Stomach smooth muscle (tissue), 2 donors: Measurements from ENCODE around the gene PSMD13.

Source experiments
- H3K27ac ChIP-seq: one replicate; pipeline ENCODE4 v1.7.0; 2013; ENCODE audit warnings: mild to moderate bottlenecking, low read length, inconsistent platforms
- H3K27me3 ChIP-seq, 2 donors: one replicate each; pipeline ENCODE4 v1.7.0; 2013; ENCODE audit warnings: low read length in 2 of 2; ENCODE audit not compliant: insufficient read depth in 2 of 2, control insufficient read depth in 1 of 2
- H3K36me3 ChIP-seq, 2 donors: one replicate each; pipeline ENCODE4 v1.7.0; 2013; ENCODE audit warnings: low read length in 2 of 2; ENCODE audit not compliant: control insufficient read depth in 2 of 2, insufficient read depth in 2 of 2
- H3K4me1 ChIP-seq: one replicate; pipeline ENCODE4 v1.7.0; 2013; ENCODE audit warnings: low read length; ENCODE audit not compliant: control insufficient read depth, insufficient read depth
- H3K4me3 ChIP-seq, 2 donors: one replicate each; pipeline ENCODE4 v1.7.0; 2013; ENCODE audit warnings: low read length in 2 of 2
- H3K9ac ChIP-seq, 2 donors: one replicate each; pipeline ENCODE4 v1.7.0; 2013; ENCODE audit warnings: low read length in 2 of 2, mild to moderate bottlenecking in 1 of 2
- H3K9me3 ChIP-seq, 2 donors: one replicate each; pipeline ENCODE4 v1.7.0; 2013; ENCODE audit warnings: low read length in 2 of 2; ENCODE audit not compliant: control insufficient read depth in 2 of 2
- donor health status: healthy.
- donor health status: Pancreatic carcinoma.

PSMD13 gene

DNA sequence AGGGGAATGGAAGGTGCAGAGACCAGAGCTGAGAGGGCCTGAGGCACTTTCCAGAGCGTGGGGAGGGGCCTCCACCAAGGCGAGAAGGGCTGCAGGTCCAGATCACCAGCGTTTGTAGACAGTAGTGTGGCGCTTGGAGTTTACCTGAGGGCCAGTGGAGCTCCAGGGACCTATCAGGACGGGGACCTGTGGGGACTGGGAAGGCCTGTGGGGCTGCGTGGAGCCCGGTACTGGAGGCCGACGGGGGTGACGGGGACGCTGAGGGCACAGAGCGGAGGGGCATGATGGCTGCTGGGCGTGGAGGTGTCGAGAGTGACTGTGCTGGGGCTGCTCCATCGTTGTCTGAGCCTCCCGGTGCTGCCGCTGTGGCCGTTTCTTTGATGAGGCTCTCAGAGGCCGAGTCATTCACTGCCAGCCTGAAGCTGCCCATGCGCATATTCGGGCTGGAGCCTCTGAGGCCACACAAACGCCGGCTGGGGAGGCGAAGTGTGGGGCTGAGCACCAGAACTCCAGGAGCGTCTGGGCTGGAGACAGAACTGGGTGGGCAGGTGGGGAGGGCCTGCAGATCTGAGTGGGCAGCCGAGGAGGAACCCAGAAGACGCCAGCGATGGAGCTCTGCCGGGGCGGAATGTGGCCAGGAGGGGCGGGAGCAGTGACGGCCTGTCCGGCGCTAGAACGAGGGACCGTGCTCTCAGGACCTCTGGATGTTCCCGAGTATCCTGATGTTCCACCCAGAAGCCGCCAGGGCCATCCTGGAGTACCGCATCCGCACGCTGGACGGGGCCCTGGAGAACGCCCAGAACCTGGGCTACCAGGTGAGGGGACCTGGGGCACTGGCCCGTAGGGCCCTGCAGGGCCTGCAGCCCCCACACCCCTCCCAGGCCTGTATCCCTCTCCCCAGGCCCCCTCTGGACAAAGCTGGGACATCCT is 54.8 kb downstream of the PSMD13 start:
- no peak overlapping the region for H3K4me3 ChIP-seq
- H3K27ac ChIP-seq: no peak overlapping the region
- no peaks in the 10 kb centered on the region for H3K9me3 ChIP-seq
- no peak overlapping the region for H3K9ac ChIP-seq
- H3K36me3 ChIP-seq: no peaks in the 10 kb centered on the region
- H3K4me1 ChIP-seq: peaks cover 16% of the 10 kb centered on the region
- peaks cover 2 to 7% of the 10 kb centered on the region in 2 donors for H3K27me3 ChIP-seq

DNA sequence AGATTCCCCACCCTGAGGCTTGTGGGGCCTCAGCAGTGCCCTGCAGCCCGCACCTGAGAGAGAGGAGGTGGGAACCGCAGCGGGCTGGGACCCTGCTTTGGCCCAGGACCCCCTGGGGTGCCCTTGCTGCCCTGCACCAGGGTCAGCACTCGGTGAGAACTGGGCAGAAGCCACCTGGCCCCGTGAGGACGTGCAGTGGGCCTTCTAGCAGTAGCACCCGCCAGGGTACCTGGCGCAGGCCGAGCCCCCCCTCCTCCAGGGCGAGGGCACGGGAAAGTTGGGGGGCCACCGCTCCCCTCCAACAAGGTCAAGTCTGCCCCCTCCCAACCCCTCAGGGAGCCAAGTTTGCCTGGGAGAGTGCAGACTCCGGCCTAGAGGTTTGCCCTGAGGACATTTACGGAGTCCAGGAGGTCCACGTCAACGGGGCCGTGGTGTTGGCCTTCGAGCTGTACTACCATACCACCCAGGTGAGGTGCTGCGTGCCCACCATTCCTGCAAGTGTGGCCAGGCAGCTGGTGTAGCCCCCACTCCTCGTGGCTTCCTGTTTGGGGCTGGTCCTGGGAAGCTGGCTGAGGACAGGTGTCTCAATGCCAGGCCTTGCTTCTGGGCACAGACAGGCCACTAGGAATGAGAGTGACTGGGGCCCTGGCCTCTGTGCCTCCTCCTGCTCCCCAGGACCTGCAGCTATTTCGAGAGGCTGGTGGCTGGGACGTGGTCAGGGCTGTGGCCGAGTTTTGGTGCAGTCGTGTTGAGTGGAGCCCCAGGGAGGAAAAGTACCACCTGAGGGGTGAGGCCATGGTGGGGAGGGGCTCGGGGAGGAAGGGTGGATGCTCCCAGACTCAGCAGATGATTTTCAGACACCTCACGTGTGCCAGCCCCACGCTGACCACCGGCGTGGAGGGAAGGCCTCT is 55.7 kb downstream of the PSMD13 start:
- Histone ChIP-seq H3K27me3 (peaks cover 3 to 11% of the 10 kb centered on the region in 2 donors), H3K9ac (no peak overlapping the region), H3K27ac (no peak overlapping the region), H3K9me3 (no peaks in the 10 kb centered on the region), H3K4me3 (no peak overlapping the region), H3K4me1 (peaks cover 18% of the 10 kb centered on the region), H3K36me3 (no peaks in the 10 kb centered on the region)

DNA sequence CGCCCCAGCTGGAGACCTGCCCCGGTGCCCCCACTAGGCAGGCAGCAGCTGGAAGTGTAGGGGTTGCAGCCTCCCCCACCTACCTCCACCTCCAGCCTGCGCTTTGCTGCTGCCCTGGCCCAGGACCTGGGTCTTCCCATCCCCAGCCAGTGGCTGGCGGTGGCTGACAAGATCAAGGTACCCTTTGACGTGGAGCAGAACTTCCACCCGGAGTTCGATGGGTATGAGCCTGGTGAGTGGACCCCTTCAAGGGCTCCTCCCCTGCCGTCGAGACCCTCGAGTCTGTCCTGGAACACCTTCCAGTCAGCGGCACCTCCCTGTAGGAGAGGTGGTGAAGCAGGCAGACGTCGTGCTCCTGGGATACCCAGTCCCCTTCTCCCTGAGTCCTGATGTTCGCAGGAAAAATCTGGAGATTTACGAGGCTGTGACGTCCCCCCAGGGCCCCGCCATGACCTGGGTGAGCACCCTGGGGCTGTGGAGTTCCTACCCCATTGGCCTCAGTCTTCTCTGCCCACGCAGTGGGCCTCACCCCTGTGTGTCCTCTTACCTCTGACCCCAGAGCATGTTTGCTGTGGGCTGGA is 56.6 kb downstream of the PSMD13 start:
- no peak overlapping the region for H3K9ac ChIP-seq
- no peaks in the 10 kb centered on the region for H3K9me3 ChIP-seq
- H3K4me1 ChIP-seq: peaks cover 11% of the 10 kb centered on the region
- no peak overlapping the region for H3K4me3 ChIP-seq
- no peaks in the 10 kb centered on the region for H3K36me3 ChIP-seq
- no peak overlapping the region for H3K27ac ChIP-seq
- peaks cover 6 to 11% of the 10 kb centered on the region in 2 donors for H3K27me3 ChIP-seq

DNA sequence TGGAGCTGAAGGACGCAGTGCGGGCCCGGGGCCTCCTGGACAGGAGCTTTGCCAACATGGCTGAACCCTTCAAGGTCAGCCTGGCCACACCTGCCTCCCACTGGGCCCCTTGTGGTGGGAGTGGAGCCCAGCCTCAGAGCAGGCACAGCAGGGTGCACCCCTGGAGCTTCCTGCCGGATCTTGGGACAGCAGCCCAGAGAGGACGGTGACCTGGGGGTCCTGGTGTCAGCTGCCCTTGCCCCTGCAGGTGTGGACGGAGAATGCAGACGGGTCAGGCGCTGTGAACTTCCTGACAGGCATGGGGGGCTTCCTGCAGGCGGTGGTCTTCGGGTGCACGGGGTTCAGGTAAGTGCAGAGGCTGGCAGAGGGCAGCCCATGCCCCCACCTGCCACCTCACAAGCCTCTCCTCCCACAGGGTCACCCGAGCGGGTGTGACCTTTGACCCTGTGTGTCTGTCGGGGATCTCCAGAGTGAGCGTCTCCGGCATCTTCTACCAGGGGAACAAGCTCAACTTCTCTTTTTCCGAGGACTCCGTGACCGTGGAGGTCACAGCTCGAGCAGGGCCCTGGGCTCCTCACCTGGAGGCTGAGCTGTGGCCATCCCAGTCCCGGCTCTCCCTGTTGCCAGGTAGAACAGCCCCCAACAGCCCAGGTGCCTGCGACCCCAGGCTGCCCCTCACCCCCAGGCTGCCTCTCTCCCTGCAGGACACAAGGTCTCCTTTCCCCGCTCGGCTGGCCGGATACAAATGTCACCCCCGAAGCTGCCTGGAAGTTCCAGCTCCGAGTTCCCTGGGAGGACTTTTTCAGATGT is 57.3 kb downstream of the PSMD13 start:
- Histone ChIP-seq H3K27ac (no peak overlapping the region), H3K9me3 (no peaks in the 10 kb centered on the region), H3K27me3 (peaks cover 6 to 11% of the 10 kb centered on the region in 2 donors), H3K36me3 (no peaks in the 10 kb centered on the region), H3K4me1 (peaks cover 8% of the 10 kb centered on the region), H3K9ac (no peak overlapping the region), H3K4me3 (no peak overlapping the region)

DNA sequence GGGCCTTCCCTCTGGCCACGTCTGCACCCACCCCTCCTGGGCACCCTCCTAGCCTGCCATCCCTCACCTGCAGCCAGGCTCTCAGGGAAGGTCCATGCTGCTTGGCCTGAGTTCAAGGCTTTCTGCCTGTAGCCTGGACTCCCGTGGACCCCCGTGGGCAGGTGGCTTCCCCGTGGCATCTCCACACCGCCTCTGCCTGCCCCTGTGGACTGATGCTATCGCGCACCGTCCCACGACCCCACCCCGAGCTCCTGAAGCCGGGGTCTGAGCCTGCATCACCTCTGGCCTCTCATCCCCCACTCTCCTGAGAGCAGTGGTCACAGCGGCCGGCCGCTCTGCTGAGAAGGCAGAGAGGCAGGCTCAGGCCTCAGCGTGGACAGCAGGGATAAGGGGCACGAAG is 58.0 kb downstream of the PSMD13 start:
- Histone ChIP-seq H3K9me3 (no peaks in the 10 kb centered on the region), H3K4me3 (no peak overlapping the region), H3K9ac (no peak overlapping the region), H3K27ac (no peak overlapping the region), H3K36me3 (no peaks in the 10 kb centered on the region), H3K4me1 (peaks cover 3% of the 10 kb centered on the region), H3K27me3 (peaks cover 8 to 13% of the 10 kb centered on the region in 2 donors)

DNA sequence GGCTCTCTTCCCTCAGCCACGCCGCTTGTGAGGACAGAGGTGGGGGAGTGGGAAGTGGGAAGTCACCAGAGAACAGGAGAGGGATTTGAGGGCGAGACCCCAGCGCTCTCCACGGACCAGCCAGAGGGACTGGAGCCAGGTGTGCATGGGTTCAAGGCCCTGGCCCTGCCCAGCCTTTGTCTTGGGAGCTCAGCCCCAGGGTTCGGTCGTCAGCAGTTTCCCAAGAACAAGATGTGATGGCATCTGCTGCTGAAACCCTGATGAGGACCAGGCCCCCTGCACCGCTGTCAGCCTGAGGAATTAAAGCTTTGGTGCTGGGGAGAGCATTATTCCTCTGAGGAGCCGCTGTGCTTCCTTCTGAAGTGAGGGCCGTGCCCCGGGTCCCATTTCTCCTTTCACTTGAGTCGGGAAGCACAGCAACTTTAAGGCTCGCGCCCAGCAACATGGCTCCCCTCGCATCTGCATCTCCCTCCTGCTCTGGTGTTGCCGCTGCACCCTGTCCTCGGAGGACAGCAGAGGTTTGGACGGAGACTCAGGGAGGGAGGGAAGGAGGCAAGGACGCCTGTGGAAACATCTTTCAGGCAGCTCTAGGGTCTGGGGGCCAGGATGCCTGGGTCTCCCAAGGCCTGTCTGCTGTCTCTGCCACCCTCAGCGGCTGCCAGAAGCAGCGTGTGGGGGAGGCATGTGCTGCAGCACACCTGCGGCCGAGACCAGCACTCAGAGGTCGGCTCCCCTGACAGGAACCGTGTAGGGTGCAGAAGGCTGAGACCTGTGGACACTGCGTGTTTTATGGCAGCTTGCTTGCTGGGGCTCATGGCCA is 58.8 kb downstream of the PSMD13 start:
- Histone ChIP-seq H3K4me1 (peaks cover 7% of the 10 kb centered on the region), H3K9me3 (no peaks in the 10 kb centered on the region), H3K9ac (no peak overlapping the region), H3K4me3 (no peak overlapping the region), H3K27ac (no peak overlapping the region), H3K36me3 (no peaks in the 10 kb centered on the region), H3K27me3 (peaks cover 14 to 19% of the 10 kb centered on the region in 2 donors)

DNA sequence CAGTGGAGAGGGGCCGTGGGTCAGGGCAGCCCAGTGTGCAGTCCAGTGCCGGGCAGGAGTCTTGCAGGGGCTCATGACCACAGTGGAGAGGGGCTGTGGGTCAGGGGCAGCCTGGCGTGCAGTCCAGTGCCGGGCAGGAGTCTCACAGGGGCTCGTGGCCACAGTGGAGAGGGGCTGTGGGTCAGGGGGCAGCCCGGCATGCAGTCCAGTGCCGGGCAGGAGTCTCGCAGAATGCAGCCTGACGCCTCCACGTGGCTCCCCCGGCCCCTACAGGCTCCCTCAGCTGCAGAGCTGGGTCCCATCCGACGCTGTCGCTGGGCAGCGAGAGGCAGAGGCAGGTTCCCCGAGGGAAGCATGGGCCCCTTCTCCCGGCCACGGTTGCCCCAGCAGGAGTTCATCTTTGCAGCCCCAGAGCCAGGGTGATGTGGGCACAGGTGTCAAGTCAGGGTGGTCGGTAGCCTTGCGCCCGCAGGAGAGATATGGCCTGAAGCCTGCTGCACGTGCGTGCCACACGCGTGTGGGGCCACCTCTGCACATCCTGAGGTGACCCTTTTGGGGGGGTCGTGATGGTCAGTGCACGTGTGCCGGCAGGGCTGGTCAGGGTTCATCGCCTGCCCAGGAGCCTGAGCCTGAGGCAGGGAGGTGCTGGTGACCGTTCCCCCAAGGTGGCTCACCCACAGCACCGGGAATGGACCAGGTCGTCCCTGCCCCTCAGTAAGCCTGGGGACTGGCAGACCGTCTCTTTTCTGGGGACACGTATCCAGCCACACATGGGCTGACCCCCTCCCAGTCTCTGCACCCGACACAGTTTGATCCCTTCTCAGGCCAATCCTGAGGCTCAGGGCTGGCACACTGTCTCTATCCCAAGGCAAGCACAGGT is 59.6 kb downstream of the PSMD13 start:
- Histone ChIP-seq H3K27me3 (peaks cover 14 to 19% of the 10 kb centered on the region in 2 donors), H3K4me1 (peaks cover 7% of the 10 kb centered on the region), H3K27ac (no peak overlapping the region), H3K36me3 (no peaks in the 10 kb centered on the region), H3K9me3 (no peaks in the 10 kb centered on the region), H3K9ac (no peak overlapping the region), H3K4me3 (no peak overlapping the region)

DNA sequence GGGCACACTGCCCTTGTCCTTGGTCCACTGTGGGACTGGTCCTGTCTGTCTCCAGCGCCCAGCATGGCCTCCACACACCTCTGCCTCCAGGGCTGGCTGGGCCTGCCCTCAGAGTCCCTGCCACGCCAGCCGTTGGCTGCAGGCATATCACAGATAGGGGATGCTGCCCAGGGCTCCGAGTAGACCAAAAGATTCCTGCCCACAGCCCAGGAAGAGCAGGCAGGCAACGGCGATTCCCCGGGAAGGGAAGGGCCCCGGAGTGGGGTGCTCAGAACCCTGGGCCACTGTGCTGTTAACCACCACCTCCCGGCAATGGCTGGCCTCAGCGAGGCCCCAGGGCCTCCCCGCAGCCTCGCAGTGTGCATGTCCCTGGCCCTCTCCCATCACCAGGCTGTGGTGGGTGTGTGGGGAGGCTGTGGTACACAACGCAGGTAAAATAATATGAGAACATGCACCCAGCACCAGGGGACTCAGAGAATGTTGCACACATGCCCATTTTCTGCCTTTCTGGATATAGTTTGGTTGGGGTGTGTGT is 60.3 kb downstream of the PSMD13 start:
- Histone ChIP-seq H3K4me3 (no peak overlapping the region), H3K27ac (no peak overlapping the region), H3K9me3 (no peaks in the 10 kb centered on the region), H3K27me3 (peaks cover 14 to 19% of the 10 kb centered on the region in 2 donors), H3K4me1 (peaks cover 7% of the 10 kb centered on the region), H3K36me3 (no peaks in the 10 kb centered on the region), H3K9ac (no peak overlapping the region)
